NCI-H2227 (cell line): ENCODE measurements around the gene YBX1.
"Not testable (repeated sequence)": the region's sequence is repeated elsewhere in the genome, so short reads cannot be mapped to it uniquely, and the experiment has no call there.

Source experiments
- DNase-seq: peaks from one replicate; lab custom pipeline; 2025; ENCODE audit not compliant: unreplicated experiment; lab: John Stamatoyannopoulos, UW

YBX1 gene

DNA sequence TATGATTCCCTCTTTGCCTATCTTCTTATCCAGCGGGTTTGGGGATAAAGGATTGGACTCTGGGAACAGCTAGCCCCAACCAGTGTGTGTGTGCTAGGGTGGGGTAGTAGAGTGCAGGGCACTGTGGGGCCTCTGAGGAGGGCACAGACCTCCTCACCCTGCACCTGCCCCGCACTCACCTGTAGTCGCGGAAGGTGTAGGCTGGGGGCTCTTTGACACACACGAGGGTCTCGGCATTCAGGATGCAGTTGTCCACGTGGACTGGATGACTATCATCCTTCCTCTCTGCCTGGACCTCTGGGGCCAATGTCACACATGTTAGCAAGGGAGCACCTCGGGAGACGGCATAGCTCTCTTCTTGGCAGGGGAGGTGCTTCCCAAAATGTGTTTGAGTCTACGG lies 65.8 kb downstream of the YBX1 start:
- no peak for DNase-seq

DNA sequence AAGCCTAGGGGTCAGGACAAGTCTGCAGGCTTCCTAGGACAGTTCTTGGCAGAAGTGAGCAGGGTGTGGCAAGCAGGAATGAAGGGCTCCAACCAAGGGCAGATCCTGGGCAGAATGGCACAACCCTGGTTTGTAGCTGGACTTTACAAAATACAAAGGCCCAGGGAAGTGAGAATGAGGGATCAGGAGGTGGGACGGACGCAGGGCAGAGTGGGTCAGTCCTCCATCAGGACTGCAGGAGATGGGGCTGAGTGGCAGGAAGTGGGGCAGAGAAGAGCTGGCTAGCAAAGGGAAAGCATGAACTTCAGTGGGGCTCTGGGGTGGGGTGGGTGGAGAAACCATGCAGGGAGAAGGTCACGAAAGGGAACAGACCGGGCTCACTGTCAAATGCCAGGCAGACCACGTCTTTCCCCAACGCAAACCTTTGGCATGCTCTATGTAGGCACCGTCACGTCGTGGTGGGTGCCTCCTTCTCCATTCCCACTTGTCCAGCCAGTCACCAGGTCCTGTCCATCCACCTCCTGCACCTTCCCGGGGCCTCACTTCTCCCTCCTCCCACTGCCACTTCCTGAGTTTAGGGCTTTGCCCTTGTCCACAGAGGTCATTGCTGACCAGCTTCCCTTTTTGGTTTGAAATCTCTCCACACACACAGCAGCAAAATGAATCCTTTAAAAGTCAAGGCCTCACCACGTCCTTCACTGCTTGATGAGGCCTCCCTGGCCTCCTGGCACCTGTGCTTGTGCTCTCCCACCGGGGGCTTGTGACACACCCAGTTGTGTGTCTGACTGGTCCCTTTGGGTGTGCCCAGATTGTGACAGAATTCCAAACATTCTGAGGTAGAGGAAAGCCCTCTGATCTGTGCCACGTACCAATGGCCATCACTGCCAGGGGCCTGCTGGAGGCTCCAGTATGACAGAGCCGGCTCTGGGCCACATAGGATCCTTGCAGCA lies 66.5 kb downstream of the YBX1 start:
- no peak for DNase-seq

DNA sequence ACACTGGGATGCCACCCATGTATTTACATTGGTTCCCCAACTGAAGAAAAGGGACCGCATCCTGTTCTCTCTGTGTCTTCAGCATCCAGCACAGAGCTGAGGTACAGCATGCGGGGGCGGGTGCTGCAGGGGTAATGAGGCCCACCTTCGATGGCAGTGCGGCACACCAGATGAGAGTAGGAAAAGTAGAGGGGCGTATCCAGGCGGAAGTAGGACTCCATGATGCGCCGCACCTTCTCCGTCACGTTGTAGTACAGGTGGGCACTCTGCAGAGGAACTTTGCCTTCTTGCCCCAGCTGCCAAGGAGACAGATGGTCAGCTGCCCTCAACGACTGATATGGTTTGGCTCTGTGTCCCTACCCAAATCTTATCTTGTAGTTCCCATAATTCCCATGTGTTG lies 67.8 kb downstream of the YBX1 start:
- DNase-seq, result no peak

DNA sequence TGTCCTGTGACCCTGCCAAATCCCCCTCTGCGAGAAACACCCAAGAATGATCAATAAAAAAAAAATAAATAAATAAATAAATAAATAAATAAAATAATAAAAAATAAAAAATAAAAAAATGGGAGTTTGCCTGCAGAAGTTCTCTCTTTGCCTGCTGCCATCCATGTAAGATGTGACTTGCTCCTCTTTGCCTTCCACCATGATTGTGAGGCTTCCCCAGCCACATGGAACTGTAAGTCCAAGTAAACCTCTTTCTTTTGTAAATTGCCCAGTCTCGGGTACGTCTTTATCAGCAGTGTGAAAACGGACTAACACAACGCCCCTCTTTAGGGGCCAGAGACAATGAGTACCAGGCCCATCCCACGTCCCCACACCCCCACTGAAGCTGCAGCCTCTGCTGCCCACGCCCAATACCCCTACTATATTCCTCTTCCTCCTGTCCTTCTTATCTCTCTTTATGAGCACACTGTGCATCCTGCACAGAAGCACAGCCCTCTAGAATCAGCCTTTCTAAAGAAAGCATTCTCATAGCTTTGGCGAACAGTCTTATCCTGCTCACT lies 69.4 kb downstream of the YBX1 start:
- DNase-seq, result not testable (repeated sequence)

DNA sequence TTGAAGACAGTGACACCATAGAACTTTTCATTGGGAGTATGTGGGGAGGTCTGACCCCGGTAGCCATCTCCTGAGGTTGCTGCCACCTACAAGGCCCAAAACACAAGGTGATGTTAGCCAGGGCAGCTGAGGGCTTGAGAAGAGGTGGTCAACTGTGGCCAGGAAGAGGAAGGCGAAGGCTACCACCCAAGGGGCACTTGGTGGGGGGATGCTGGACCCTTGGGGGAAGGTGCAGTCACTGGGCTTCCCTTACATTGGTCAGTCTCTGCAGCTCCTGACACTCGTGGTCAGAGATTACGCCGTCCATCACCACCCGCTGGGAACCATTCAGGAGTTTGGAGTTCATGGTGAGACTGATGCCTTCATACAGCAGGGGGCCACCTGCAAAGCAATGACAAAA lies 70.1 kb downstream of the YBX1 start:
- no peak for DNase-seq

DNA sequence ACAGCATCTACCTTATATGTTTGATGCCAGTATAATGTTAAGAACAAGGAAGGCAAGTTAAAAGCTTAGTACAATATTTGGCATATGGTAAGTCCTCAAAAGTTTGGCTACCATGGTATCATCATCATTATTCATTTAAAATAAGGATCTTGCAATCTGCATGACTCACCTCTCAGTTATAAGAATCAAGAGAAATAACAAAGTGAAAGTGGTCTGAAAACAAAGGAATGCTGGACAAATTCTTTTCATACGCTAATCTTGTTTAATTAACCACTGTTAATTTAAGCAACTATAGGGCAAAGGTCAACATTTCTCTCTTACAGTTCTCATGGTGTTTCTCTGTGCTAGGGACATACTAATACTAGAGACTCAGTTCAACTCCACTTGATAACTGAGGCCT lies 70.9 kb downstream of the YBX1 start:
- no peak for DNase-seq
